Immature natural killer cell (primary cell): Measurements from ENCODE around the gene SNX6. TPM values are rescaled to one million over a fixed set of nuclear protein-coding genes. Genes with fewer than 3 reads are reported as not detected.
A peak's percentile ranks its signal among the peaks of the same experiment; 100 is the strongest.
"Not testable (repeated sequence)": the region's sequence is repeated elsewhere in the genome, so short reads cannot be mapped to it uniquely, and the experiment has no call there.

Experiments used
- DNase-seq, 3 donors: peaks; one replicate each; pipeline ENCODE4 v3.0.0; 2022; ENCODE audit warnings: mixed read lengths in 1 of 3
- H3K27ac Mint-ChIP-seq, 6 donors: one replicate each; pipeline ENCODE4 v1.8.0; 2020; ENCODE audit warnings: mixed read lengths in 6 of 6, mild to moderate bottlenecking in 5 of 6, inconsistent platforms in 4 of 6, moderate library complexity in 3 of 6
- H3K27me3 Mint-ChIP-seq, 3 donors: one replicate each; pipeline ENCODE4 v1.8.0; 2020 to 2021; ENCODE audit warnings: low read depth in 3 of 3, mild to moderate bottlenecking in 3 of 3, mixed read lengths in 3 of 3, moderate library complexity in 3 of 3, inconsistent platforms in 1 of 3
- H3K36me3 Mint-ChIP-seq, 3 donors: one replicate each; pipeline ENCODE4 v1.8.0; 2020; ENCODE audit warnings: mixed read lengths in 3 of 3, inconsistent platforms in 2 of 3, mild to moderate bottlenecking in 2 of 3
- H3K4me1 Mint-ChIP-seq, 2 donors: one replicate each; pipeline ENCODE4 v1.8.0; 2020; ENCODE audit warnings: inconsistent platforms in 2 of 2, mild to moderate bottlenecking in 2 of 2, mixed read lengths in 2 of 2, moderate library complexity in 1 of 2
- H3K4me3 Mint-ChIP-seq, 5 donors: one replicate each; pipeline ENCODE4 v1.8.0; 2020; ENCODE audit warnings: mild to moderate bottlenecking in 5 of 5, mixed read lengths in 5 of 5, inconsistent platforms in 3 of 5, moderate library complexity in 3 of 5
- H3K9me3 Mint-ChIP-seq, 6 donors: one replicate each; pipeline ENCODE4 v1.8.0; 2020; ENCODE audit warnings: mild to moderate bottlenecking in 6 of 6, mixed read lengths in 6 of 6, inconsistent platforms in 4 of 6, moderate library complexity in 3 of 6
- polyA plus RNA-seq, 3 donors: library from polyadenylated mRNA; unstranded; fragments of 300-500 nt; fragmentation: Illumina TruSeq; gene quantifications; one replicate each; pipeline ENCODE4 v1.2.3, GENCODE V29; 2021

SNX6 gene
- polyA plus RNA-seq, 3 donors from 2014 or later: 141 to 174 (median 149) TPM

DNA sequence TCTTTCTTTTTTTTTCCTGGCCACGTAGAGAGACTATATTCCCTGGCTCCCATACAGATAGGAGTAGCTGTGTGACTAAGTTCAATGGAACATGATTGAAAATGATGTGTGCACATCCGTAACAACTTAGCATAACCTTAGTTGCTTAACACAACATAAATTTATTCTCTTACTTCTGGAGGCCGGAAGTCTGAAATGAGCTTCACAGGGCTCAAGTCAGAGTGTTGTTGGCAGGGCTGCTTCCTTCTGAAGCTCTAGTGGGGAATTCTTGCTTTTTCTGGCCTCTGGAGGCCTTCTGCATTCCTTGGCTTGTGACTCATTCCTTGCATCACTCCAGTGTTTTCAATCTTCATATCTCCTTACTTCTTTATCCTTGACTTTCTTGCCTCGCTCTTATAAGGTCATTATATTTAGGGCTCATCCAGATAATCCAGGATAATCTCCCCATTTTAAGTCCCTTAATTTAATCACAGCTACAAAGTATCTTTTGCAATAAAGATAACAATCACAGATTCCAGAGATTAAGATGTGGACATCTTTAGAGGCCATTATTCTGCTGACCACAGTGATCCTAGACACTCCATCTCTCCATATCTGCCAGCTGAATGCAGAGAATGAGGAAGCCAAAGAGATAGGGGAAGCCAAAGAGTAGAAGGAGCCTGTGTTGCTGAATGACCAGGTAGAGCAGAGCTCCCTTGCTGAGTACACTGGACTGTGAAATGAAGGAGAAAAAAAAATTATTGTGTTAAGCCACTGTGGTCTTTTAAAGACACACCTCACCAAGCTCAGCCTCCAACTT lies 21.0 kb upstream of the SNX6 start:
- Mint-ChIP-seq H3K4me3 (no peak overlapping the region), H3K27ac (no peak overlapping the region), H3K27me3 (peaks cover 0 to 5% (median 0%) of the 10 kb centered on the region in 3 donors), H3K4me1 (no peaks in the 10 kb centered on the region), H3K36me3 (no peaks in the 10 kb centered on the region), H3K9me3 (no peaks in the 10 kb centered on the region)
- no peak for DNase-seq

DNA sequence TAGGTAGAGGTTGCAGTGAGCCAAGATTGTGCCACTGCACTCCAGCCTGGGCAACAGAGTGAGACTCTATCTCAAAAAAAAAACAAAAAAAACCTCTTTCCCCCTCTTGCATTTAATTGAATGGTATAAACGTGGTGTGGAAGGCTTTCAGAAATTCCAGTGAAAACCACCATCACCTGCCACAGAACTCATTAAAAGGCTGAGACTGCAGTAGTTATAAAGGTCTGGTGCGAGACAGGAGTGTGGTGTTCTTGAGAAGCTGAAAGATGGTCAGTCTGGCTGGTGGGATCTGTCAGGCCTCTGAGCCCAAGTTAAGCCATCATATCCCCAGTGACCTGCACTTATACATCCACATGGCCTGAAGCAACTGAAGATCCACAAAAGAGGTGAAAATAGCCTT lies 20.1 kb upstream of the SNX6 start:
- H3K9me3 Mint-ChIP-seq, H3K36me3 Mint-ChIP-seq, H3K4me3 Mint-ChIP-seq, H3K27me3 Mint-ChIP-seq, H3K4me1 Mint-ChIP-seq, H3K27ac Mint-ChIP-seq, DNase-seq: not testable (repeated sequence)

- no peak overlapping the region for H3K4me3 Mint-ChIP-seq
- H3K27ac Mint-ChIP-seq: no peak overlapping the region
- H3K4me1 Mint-ChIP-seq: no peaks in the 10 kb centered on the region
- no peaks in the 10 kb centered on the region for H3K9me3 Mint-ChIP-seq
- no peak for DNase-seq
- peaks cover 0 to 3% (median 0%) of the 10 kb centered on the region in 3 donors for H3K27me3 Mint-ChIP-seq
- no peaks in the 10 kb centered on the region for H3K36me3 Mint-ChIP-seq
These were observed 19.4 kb upstream of the SNX6 start for GRCh38 chr14:34649344-34649743.

- no peak for DNase-seq
- Mint-ChIP-seq H3K27me3 (peaks cover 0 to 3% (median 0%) of the 10 kb centered on the region in 3 donors), H3K9me3 (no peaks in the 10 kb centered on the region), H3K4me1 (no peaks in the 10 kb centered on the region), H3K4me3 (no peak overlapping the region), H3K36me3 (no peaks in the 10 kb centered on the region), H3K27ac (no peak overlapping the region)
These were observed 16.8 kb upstream of the SNX6 start for GRCh38 chr14:34646570-34647255.

- H3K9me3 Mint-ChIP-seq: no peaks in the 10 kb centered on the region
- no peak overlapping the region for H3K4me3 Mint-ChIP-seq
- H3K27ac Mint-ChIP-seq: no peak overlapping the region
- DNase-seq: no peak
- H3K27me3 Mint-ChIP-seq: peaks cover 0 to 8% (median 0%) of the 10 kb centered on the region in 3 donors
- no peaks in the 10 kb centered on the region for H3K4me1 Mint-ChIP-seq
- H3K36me3 Mint-ChIP-seq: no peaks in the 10 kb centered on the region
These were observed 13.4 kb upstream of the SNX6 start for GRCh38 chr14:34643361-34643760.

DNA sequence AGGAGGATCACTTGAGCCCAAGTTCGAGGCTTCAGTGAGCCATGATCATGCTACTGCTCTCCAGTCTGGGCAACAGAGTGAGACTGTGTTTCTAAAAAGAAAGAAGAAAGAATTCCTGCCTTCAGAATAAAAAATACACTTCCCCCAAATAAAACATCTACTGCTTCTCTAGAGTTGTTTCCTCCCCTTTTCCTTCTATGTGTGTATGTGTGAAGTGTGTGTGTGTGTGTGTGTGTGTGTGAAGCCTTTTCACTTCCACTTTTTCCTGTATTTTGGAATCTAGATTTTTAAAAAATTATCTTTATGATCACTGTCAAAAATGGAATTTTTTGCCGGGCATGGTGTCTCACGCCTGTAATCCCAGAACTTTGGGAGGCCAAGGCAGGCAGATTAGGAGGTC lies 12.6 kb upstream of the SNX6 start:
- Mint-ChIP-seq H3K36me3 (no peaks in the 10 kb centered on the region), H3K27me3 (peaks cover 0 to 8% (median 0%) of the 10 kb centered on the region in 3 donors), H3K4me1 (no peaks in the 10 kb centered on the region), H3K27ac (no peak overlapping the region), H3K4me3 (no peak overlapping the region), H3K9me3 (no peaks in the 10 kb centered on the region)
- DNase-seq: no peak

- Mint-ChIP-seq H3K9me3 (no peaks in the 10 kb centered on the region), H3K27ac (no peak overlapping the region), H3K36me3 (no peaks in the 10 kb centered on the region), H3K4me3 (no peak overlapping the region), H3K4me1 (no peaks in the 10 kb centered on the region), H3K27me3 (peaks cover 2 to 8% (median 2%) of the 10 kb centered on the region in 3 donors)
- no peak for DNase-seq
These were observed 10.9 kb upstream of the SNX6 start for GRCh38 chr14:34640826-34641225.

DNA sequence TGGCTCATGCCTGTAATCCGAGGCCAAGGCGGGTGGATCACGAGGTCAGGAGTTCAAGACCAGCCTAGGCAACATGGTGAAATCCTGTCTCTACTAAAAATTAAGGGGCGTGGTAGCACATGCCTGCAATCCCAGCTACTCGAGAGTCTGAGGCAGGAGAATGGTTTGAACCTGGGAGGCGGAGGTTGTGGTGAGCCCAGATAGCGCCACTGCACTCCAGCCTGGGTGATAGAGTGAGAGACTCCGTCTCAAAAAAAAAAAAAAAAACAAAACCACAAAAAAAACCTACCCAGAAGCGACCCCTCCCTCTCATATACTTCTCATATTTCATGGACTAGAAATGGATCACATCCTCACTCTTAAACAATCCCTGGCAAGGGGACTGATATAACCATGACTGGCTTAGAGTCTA lies 4.4 kb upstream of the SNX6 start:
- not testable (repeated sequence) for H3K9me3 Mint-ChIP-seq, H3K27ac Mint-ChIP-seq, DNase-seq, H3K4me1 Mint-ChIP-seq, H3K4me3 Mint-ChIP-seq, H3K36me3 Mint-ChIP-seq
- H3K27me3 Mint-ChIP-seq: peaks cover 2 to 13% (median 5%) of the 10 kb centered on the region in 3 donors

- Mint-ChIP-seq H3K4me3 (no peak overlapping the region), H3K27ac (no peak overlapping the region), H3K36me3 (no peaks in the 10 kb centered on the region), H3K9me3 (no peaks in the 10 kb centered on the region), H3K27me3 (peaks cover 2 to 17% (median 6%) of the 10 kb centered on the region in 3 donors), H3K4me1 (peaks cover 14 to 15% of the 10 kb centered on the region in 2 donors)
- no peak for DNase-seq
These were observed 3.8 kb upstream of the SNX6 start for GRCh38 chr14:34633742-34634141.

GRCh38 chr14:34632411-34632978 lies 2.5 kb upstream of the SNX6 start:
- Mint-ChIP-seq H3K27me3 (peaks cover 2 to 17% (median 6%) of the 10 kb centered on the region in 3 donors), H3K4me3 (peak overlapping the region in 1 of 5 donors; percentile 28), H3K27ac (peak overlapping the region in 1 of 6 donors; percentile 13), H3K9me3 (no peaks in the 10 kb centered on the region), H3K4me1 (peaks cover 24% of the 10 kb centered on the region in 2 donors), H3K36me3 (no peaks in the 10 kb centered on the region)
- DNase-seq: no peak

GRCh38 chr14:34629344-34629656 lies 648 bp downstream of the SNX6 start:
- peak overlapping the region; percentile 92 to 97 (median 97) for H3K4me3 Mint-ChIP-seq
- peaks cover 0 to 9% (median 4%) of the 10 kb centered on the region in 3 donors for H3K27me3 Mint-ChIP-seq
- H3K4me1 Mint-ChIP-seq: peaks cover 29 to 43% of the 10 kb centered on the region in 2 donors
- H3K9me3 Mint-ChIP-seq: no peaks in the 10 kb centered on the region
- peak overlapping the region; percentile 84 to 98 (median 96) for H3K27ac Mint-ChIP-seq
- no peaks in the 10 kb centered on the region for H3K36me3 Mint-ChIP-seq
- no peak for DNase-seq

DNA sequence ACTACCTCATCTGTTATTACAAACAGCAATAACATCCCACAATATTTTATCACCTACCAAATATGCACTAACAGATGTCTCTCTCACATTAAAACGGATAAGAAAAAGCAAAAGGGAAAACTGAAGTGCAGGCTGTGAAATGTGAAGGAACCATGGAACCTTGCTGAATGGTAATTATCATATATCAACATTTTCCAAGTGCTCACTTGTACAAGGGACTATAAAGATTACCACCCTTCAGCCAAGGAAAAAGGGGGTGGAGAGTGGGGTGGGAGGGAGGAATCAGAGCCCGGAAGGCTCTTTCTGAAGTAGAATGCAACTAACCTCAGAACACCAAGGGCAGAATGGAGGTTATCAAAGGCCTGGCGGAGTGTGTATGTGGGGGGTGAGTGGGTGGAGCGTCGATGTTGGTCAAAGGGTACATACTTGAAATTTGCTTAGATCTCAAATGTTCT lies 1.2 kb downstream of the SNX6 start:
- Mint-ChIP-seq H3K4me3 (peak overlapping the region; percentile 92 to 97 (median 97)), H3K4me1 (peaks cover 30 to 44% of the 10 kb centered on the region in 2 donors), H3K36me3 (no peaks in the 10 kb centered on the region), H3K9me3 (no peaks in the 10 kb centered on the region), H3K27ac (peak overlapping the region; percentile 84 to 98 (median 96)), H3K27me3 (peaks cover 0 to 4% (median 4%) of the 10 kb centered on the region in 3 donors)
- peak in 1 of 3 donors; percentile 21 for DNase-seq

GRCh38 chr14:34623506-34623905 lies 6.4 kb downstream of the SNX6 start:
- H3K4me1 Mint-ChIP-seq: peaks cover 52 to 71% of the 10 kb centered on the region in 2 donors
- H3K27ac Mint-ChIP-seq: no peak overlapping the region
- H3K4me3 Mint-ChIP-seq: no peak overlapping the region
- peaks cover 0 to 11% (median 10%) of the 10 kb centered on the region in 3 donors for H3K36me3 Mint-ChIP-seq
- peaks cover 0 to 1% (median 0%) of the 10 kb centered on the region in 3 donors for H3K27me3 Mint-ChIP-seq
- DNase-seq: no peak
- H3K9me3 Mint-ChIP-seq: no peaks in the 10 kb centered on the region

DNA sequence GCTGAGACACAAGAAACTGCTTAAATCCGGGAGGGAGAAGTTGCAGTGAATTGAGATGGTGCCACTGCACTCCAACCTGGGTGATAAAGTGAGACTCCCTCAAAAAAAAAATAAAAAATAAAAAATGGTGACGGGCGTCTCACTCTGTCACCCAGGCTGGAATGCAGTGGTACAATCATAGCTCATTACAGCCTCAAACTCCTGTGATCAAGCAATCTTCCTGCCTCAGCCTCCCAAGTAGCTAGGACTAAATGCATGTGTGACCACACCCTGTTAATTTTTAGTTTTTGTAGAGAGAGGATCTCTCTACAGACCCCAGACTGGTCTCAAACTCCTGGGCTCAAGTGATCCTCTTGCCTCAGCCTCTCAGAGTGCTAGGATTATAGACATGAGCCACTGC lies 9.1 kb downstream of the SNX6 start:
- Mint-ChIP-seq H3K36me3 (peaks cover 4 to 11% (median 10%) of the 10 kb centered on the region in 3 donors), H3K4me3 (peak overlapping the region in 2 of 5 donors; percentile 3 to 15), H3K27ac (peak overlapping the region in 4 of 6 donors; percentile 20 to 81 (median 52)), H3K27me3 (peaks cover 0 to 1% (median 0%) of the 10 kb centered on the region in 3 donors), H3K4me1 (peaks cover 44 to 68% of the 10 kb centered on the region in 2 donors), H3K9me3 (no peaks in the 10 kb centered on the region)
- DNase-seq: no peak
